ENCODE results near the gene C1orf35.

- TF ChIP-seq, protein P1, sequence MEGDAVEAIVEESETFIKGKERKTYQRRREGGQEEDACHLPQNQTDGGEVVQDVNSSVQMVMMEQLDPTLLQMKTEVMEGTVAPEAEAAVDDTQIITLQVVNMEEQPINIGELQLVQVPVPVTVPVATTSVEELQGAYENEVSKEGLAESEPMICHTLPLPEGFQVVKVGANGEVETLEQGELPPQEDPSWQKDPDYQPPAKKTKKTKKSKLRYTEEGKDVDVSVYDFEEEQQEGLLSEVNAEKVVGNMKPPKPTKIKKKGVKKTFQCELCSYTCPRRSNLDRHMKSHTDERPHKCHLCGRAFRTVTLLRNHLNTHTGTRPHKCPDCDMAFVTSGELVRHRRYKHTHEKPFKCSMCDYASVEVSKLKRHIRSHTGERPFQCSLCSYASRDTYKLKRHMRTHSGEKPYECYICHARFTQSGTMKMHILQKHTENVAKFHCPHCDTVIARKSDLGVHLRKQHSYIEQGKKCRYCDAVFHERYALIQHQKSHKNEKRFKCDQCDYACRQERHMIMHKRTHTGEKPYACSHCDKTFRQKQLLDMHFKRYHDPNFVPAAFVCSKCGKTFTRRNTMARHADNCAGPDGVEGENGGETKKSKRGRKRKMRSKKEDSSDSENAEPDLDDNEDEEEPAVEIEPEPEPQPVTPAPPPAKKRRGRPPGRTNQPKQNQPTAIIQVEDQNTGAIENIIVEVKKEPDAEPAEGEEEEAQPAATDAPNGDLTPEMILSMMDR (conservative IDR thresholded peaks at IDR 0.05) = no peak
- TF ChIP-seq ZFX (IDR thresholded peaks at IDR 0.05) = no peak
Measured at GRCh38 chr1:228108055-228108690, 5.0 kb upstream of the C1orf35 start.

Data from C4-2B (cell line).